Calu3 (cell line): ENCODE results near the gene APOL1. TPM values are rescaled to one million over a fixed set of nuclear protein-coding genes. Genes with fewer than 3 reads are reported as not detected.
A peak's percentile ranks its signal among the peaks of the same experiment; 100 is the strongest.
"Not testable (repeated sequence)": the region's sequence is repeated elsewhere in the genome, so short reads cannot be mapped to it uniquely, and the experiment has no call there.

Experiments
- BruUV-seq: library from RNA; stranded (reverse); fragments of 400-500 nt; replicated peaks from 2 replicates; lab custom pipeline; 2021; lab: Mats Ljungman, UMichigan
- CTCF ChIA-PET: fragments of 300-600 bp; sonication (Branson Sonifier 250); formaldehyde crosslinking; loops from one replicate; lab custom pipeline; 2022; ENCODE audit warnings: antibody characterized with exemption; lab: Charles Lee
- DNase-seq: peaks from one replicate; pipeline ENCODE4 v3.0.0; 2022
- H3K27ac Mint-ChIP-seq: one replicate; pipeline ENCODE4 v1.8.0; 2022; ENCODE audit warnings: mixed read lengths; ENCODE audit not compliant: unreplicated experiment
- H3K27me3 Mint-ChIP-seq: one replicate; pipeline ENCODE4 v1.8.0; 2022; ENCODE audit warnings: mixed read lengths; ENCODE audit not compliant: unreplicated experiment
- H3K36me3 Mint-ChIP-seq: one replicate; pipeline ENCODE4 v1.8.0; 2022; ENCODE audit warnings: mild to moderate bottlenecking, moderate library complexity, mixed read lengths; ENCODE audit not compliant: insufficient read depth, unreplicated experiment
- H3K4me1 Mint-ChIP-seq: one replicate; pipeline ENCODE4 v1.8.0; 2022; ENCODE audit warnings: mild to moderate bottlenecking, low read depth, mixed read lengths; ENCODE audit not compliant: unreplicated experiment
- H3K4me3 Mint-ChIP-seq: one replicate; pipeline ENCODE4 v1.8.0; 2022; ENCODE audit warnings: mild to moderate bottlenecking, low read depth, moderate library complexity, mixed read lengths; ENCODE audit not compliant: unreplicated experiment
- H3K9me3 Mint-ChIP-seq: one replicate; pipeline ENCODE4 v1.8.0; 2022; ENCODE audit warnings: low read depth, mixed read lengths; ENCODE audit not compliant: unreplicated experiment
- intact Hi-C: fragments of 100-400 bp; cut with micrococcal nuclease; formaldehyde crosslinking; loops from one replicate; pipeline ENCODE4 v1.10.0; 2022; ENCODE audit not compliant: unreplicated experiment
- total RNA-seq: library from RNA; stranded (reverse); gene quantifications from 2 replicates; pipeline ENCODE4 v1.2.3, GENCODE V29; 2022
- TF ChIP-seq, protein P1 (sequence below): fragments of 200-600 bp; IDR thresholded peaks from one replicate; pipeline ENCODE4 v1.8.0; 2022; ENCODE audit warnings: antibody characterized with exemption; ENCODE audit not compliant: unreplicated experiment

The APOL1 gene
- total RNA-seq, 1 experiment from 2014 or later = 313 TPM

DNA sequence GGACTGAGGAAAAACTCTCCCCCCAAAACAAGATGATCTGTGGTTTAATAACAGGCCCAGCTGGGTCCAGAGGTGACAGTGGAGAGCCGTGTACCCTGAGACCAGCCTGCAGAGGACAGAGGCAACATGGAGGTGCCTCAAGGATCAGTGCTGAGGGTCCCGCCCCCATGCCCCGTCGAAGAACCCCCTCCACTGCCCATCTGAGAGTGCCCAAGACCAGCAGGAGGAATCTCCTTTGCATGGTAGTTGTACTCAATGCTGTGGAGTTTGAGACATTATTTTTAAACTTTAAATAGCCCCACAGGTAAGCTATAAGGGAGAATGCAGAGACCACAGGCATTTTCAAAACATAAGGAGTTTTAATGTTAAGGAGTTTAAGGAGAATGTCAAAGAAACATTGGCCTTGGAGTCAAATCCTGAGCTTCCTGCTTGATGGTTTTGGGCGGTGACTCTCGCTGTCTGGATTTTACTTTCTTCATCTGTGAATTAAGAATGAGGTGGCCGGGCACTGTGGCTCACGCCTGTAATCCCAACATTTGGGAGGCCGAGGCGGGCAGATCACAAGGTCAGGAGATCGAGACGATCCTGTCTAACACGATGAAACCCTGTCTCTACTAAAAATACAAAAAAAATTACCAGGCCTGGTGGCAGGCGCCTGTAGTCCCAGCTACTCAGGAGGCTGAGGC is 6.8 kb downstream of the APOL1 start:
- Mint-ChIP-seq H3K4me1 (peaks cover 37% of the 10 kb centered on the region), H3K4me3 (no peak overlapping the region), H3K27ac (no peak overlapping the region), H3K27me3 (no peaks in the 10 kb centered on the region), H3K36me3 (peaks cover 77% of the 10 kb centered on the region), H3K9me3 (no peaks in the 10 kb centered on the region)
- CTCF ChIA-PET = no interaction called here
- intact Hi-C loops = no loop called here
- DNase-seq = no peak
- BruUV-seq = no TSS peak
- TF ChIP-seq, protein P1, sequence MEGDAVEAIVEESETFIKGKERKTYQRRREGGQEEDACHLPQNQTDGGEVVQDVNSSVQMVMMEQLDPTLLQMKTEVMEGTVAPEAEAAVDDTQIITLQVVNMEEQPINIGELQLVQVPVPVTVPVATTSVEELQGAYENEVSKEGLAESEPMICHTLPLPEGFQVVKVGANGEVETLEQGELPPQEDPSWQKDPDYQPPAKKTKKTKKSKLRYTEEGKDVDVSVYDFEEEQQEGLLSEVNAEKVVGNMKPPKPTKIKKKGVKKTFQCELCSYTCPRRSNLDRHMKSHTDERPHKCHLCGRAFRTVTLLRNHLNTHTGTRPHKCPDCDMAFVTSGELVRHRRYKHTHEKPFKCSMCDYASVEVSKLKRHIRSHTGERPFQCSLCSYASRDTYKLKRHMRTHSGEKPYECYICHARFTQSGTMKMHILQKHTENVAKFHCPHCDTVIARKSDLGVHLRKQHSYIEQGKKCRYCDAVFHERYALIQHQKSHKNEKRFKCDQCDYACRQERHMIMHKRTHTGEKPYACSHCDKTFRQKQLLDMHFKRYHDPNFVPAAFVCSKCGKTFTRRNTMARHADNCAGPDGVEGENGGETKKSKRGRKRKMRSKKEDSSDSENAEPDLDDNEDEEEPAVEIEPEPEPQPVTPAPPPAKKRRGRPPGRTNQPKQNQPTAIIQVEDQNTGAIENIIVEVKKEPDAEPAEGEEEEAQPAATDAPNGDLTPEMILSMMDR = no peak

DNA sequence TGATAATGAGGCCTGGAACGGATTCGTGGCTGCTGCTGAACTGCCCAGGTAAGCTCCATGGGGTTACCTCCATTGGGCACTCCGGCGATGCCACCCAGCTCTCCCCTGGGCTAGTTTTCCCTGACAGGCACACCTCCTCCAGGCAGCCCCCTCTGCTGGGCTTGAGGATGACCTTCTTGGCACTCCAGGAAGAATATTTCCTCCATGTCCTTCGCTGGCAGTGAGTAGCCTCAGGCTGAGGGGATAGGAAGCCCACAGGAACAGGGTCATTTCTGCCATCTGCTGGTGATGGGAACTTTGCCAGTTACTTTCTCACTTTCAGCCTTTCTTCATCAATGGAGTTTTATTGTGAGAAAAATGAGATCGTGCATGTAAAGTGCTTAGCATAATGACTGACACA is 8.7 kb downstream of the APOL1 start:
- DNase-seq, BruUV-seq, H3K4me3 Mint-ChIP-seq, CTCF ChIA-PET, intact Hi-C loops, H3K27me3 Mint-ChIP-seq, H3K27ac Mint-ChIP-seq, H3K9me3 Mint-ChIP-seq: not testable (repeated sequence)
- Mint-ChIP-seq H3K4me1 (peaks cover 18% of the 10 kb centered on the region), H3K36me3 (peaks cover 67% of the 10 kb centered on the region)

DNA sequence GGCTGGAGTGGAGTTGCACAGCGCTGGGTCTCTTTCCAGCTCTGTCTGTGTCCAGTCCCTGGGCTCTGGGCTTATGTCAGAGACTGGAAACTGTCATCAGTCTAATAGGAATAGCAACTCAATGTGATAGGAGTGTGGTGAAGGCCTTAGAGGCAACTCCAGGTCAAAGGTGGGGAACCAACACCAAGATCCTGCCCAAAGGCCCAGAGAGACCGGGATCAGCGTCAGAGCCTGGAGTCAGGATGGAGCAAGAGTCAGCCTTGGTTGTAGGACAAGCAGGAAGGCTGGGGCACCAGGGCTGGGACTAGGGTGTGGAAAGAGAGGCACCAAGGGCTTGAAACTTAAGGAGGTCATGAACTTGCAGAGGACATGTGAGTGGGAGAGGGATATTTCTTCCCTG is 9.4 kb downstream of the APOL1 start:
- intact Hi-C loops, H3K27ac Mint-ChIP-seq, DNase-seq, H3K27me3 Mint-ChIP-seq, BruUV-seq, H3K4me3 Mint-ChIP-seq, CTCF ChIA-PET, H3K9me3 Mint-ChIP-seq: not testable (repeated sequence)
- Mint-ChIP-seq H3K36me3 (peaks cover 70% of the 10 kb centered on the region), H3K4me1 (peaks cover 14% of the 10 kb centered on the region)

DNA sequence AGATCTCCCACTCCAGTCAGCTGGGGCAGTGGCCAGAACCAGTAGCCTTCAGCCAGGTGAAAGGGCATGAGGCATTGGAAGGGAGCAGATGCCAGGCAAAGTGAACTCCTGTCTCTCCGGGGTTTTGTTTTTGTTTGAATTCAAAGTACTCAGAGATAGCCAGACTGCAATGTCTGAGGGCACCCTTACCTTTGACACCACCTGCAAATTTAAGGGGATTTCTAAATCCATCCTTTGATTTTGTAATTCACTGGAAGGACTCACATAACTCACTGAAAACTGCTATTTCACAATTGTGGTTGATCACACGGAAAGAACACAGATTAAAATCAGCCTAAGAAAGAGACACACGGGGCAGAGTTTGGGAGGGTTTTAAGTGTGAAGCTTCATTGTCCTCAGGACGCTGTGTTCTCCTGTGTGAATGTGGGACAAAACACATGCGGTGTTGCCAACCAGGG is 10.3 kb downstream of the APOL1 start:
- H3K4me1 Mint-ChIP-seq, BruUV-seq, H3K27ac Mint-ChIP-seq, H3K4me3 Mint-ChIP-seq, CTCF ChIA-PET, intact Hi-C loops, DNase-seq, H3K27me3 Mint-ChIP-seq, H3K9me3 Mint-ChIP-seq: not testable (repeated sequence)
- H3K36me3 Mint-ChIP-seq = peaks cover 71% of the 10 kb centered on the region

DNA sequence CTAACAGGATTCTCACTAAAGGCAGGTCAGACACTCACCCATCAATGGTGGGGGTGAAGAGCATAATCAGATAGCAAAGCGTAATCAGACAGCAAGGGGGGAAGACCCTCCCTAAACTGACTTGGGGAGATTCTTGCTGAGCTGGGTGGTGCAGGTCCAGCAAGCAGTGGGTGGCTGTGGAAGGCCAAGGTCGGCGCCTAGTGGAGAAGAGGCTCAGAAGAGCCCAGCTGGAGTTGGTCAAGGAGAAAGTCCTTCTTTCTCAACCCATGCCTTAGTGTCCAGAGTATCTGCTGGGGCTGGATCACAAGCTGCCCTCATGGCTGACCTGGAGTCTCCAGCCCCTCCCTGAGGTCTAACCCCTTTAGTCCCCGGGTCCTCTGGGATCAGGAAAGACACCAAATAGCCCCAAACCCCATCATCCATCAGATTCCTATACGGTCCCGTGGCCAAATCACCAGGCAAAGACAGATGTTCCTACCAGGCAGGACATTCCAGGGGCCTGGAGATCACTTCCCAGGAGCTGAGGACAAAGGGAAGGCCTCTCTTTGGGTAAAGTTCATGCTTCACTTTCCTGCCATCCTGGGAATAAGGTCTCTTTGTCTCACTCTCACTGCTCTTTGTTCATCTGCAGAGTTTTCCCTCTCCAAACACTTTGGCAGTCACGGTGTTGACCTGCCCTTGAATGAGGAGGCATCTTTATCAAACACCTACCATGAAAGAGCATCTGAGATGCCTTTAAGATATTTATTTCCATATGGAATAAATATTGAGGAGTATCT is 11.1 kb downstream of the APOL1 start:
- H3K9me3 Mint-ChIP-seq, H3K4me1 Mint-ChIP-seq, intact Hi-C loops, H3K4me3 Mint-ChIP-seq, H3K27me3 Mint-ChIP-seq, H3K27ac Mint-ChIP-seq, DNase-seq, BruUV-seq: not testable (repeated sequence)
- H3K36me3 Mint-ChIP-seq = peaks cover 70% of the 10 kb centered on the region
- CTCF ChIA-PET = interaction anchor here (0.7 kb wide), 1 partner anchor 15 kb away, joined by 5 read pairs; no protein-coding TSS in a partner anchor

DNA sequence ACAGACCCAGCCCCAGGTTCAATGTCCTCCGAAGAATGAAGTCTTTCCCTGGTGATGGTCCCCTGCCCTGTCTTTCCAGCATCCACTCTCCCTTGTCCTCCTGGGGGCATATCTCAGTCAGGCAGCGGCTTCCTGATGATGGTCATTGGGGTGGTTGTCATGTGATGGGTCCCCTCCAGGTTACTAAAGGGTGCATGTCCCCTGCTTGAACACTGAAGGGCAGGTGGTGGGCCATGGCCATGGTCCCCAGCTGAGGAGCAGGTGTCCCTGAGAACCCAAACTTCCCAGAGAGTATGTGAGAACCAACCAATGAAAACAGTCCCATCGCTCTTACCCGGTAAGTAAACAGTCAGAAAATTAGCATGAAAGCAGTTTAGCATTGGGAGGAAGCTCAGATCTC is 14.1 kb downstream of the APOL1 start:
- TF ChIP-seq, protein P1 = no peak
- DNase-seq = no peak
- H3K9me3 Mint-ChIP-seq = no peaks in the 10 kb centered on the region
- peaks cover 9% of the 10 kb centered on the region for H3K4me1 Mint-ChIP-seq
- BruUV-seq = TSS peak; percentile 80
- intact Hi-C loops = no loop called here
- H3K36me3 Mint-ChIP-seq = peaks cover 55% of the 10 kb centered on the region
- H3K4me3 Mint-ChIP-seq = no peak overlapping the region
- no peaks in the 10 kb centered on the region for H3K27me3 Mint-ChIP-seq
- CTCF ChIA-PET = interaction anchor here (1.2 kb wide), 1 partner anchor 28 kb away, joined by 4 read pairs; the partner anchor contains the start of gene APOL2
- H3K27ac Mint-ChIP-seq = no peak overlapping the region
